AG04450 (cell line): ENCODE data around the gene RAB36. TPM values are rescaled to one million over a fixed set of nuclear protein-coding genes. Genes with fewer than 3 reads are reported as not detected.

ENCODE experiments used
- CTCF ChIA-PET: fragments of 300-600, 350-600 bp; formaldehyde crosslinking; extraction: SDS; loops from one replicate; lab custom pipeline; 2022; ENCODE audit warnings: antibody characterized with exemption, inconsistent platforms; lab: Charles Lee
- POLR2A ChIA-PET: fragments of 350-600 bp; formaldehyde crosslinking; extraction: SDS; loops from one replicate; lab custom pipeline; 2021; ENCODE audit warnings: antibody characterized with exemption, inconsistent platforms; lab: Yijun Ruan, JAX
- DNase-seq: peaks from one replicate; pipeline ENCODE4 v3.0.0-alpha.2; 2011; ENCODE audit warnings: low read depth, low spot score
- H3K27ac ChIP-seq: one replicate; pipeline ENCODE4 v1.5.1; 2012; ENCODE audit warnings: low read depth, low read length, control low read depth
- H3K27me3 ChIP-seq: one replicate; pipeline ENCODE4 v1.6.0; 2012; ENCODE audit warnings: low read length; ENCODE audit not compliant: control insufficient read depth, insufficient read depth
- H3K4me3 ChIP-seq: 2 replicates; pipeline ENCODE4 v1.5.1; 2011; ENCODE audit warnings: mild to moderate bottlenecking, low read depth, low read length, control low read depth
- H3K9me3 ChIP-seq: 2 replicates; pipeline ENCODE4 v1.5.1; 2012; ENCODE audit warnings: low read length; ENCODE audit not compliant: control insufficient read depth, insufficient read depth
- CTCF ChIP-seq: IDR thresholded peaks from 2 replicates; pipeline ENCODE4 v1.5.1; 2011; ENCODE audit warnings: low read depth, low read length, control low read depth, inconsistent platforms
- polyA plus RNA-seq: library from polyadenylated mRNA; depleted of rRNA; stranded (reverse); fragments of >200 nt; gene quantifications from 2 replicates; pipeline ENCODE4 v1.2.3, GENCODE V29; 2011

The RAB36 gene
- polyA plus RNA-seq, 1 experiment: 2.6 TPM

- CTCF ChIA-PET: interaction anchor here (0.9 to 3.0 kb wide), 2 partner anchors 10 to 158 kb away, joined by 3 to 16 read pairs; no protein-coding TSS in a partner anchor
- Histone ChIP-seq H3K4me3 (no peak overlapping the region), H3K9me3 (no peaks in the 10 kb centered on the region), H3K27me3 (no peaks in the 10 kb centered on the region), H3K27ac (no peak overlapping the region)
- POLR2A ChIA-PET: no interaction called here
- TF ChIP-seq CTCF: no peak
- DNase-seq: no peak
These were observed 27.2 kb upstream of the RAB36 start for GRCh38 chr22:23117891-23118646.

- H3K27ac ChIP-seq: no peak overlapping the region
- CTCF ChIA-PET: interaction anchor here (3.0 kb wide), 1 partner anchor 159 kb away, joined by 16 read pairs; no protein-coding TSS in a partner anchor
- no peak for TF ChIP-seq CTCF
- no peaks in the 10 kb centered on the region for H3K27me3 ChIP-seq
- DNase-seq: no peak
- H3K4me3 ChIP-seq: no peak overlapping the region
- no peaks in the 10 kb centered on the region for H3K9me3 ChIP-seq
- POLR2A ChIA-PET: no interaction called here
These were observed 26.4 kb upstream of the RAB36 start for GRCh38 chr22:23118647-23119493.

- Histone ChIP-seq H3K4me3 (no peak overlapping the region), H3K27me3 (no peaks in the 10 kb centered on the region), H3K27ac (no peak overlapping the region), H3K9me3 (no peaks in the 10 kb centered on the region)
- no peak for DNase-seq
- POLR2A ChIA-PET: no interaction called here
- no peak for TF ChIP-seq CTCF
- CTCF ChIA-PET: interaction anchor here (3.0 kb wide), 1 partner anchor 160 kb away, joined by 16 read pairs; no protein-coding TSS in a partner anchor
These were observed 25.5 kb upstream of the RAB36 start for GRCh38 chr22:23119494-23120414.

GRCh38 chr22:23120415-23120899 lies 24.8 kb upstream of the RAB36 start:
- ChIA-PET POLR2A (no interaction called here), CTCF (interaction anchor here (3.0 kb wide), 1 partner anchor 160 kb away, joined by 16 read pairs; no protein-coding TSS in a partner anchor)
- Histone ChIP-seq H3K4me3 (no peak overlapping the region), H3K9me3 (no peaks in the 10 kb centered on the region), H3K27me3 (no peaks in the 10 kb centered on the region), H3K27ac (no peak overlapping the region)
- TF ChIP-seq CTCF: no peak
- no peak for DNase-seq
